Subcutaneous abdominal adipose tissue (tissue), 5 donors: ENCODE data around the gene MYH14.

ENCODE experiments used
- H3K27ac ChIP-seq: one replicate; pipeline ENCODE4 v1.7.0; 2013; ENCODE audit warnings: low read depth, mild to moderate bottlenecking, inconsistent platforms, low read length, moderate library complexity
- H3K27me3 ChIP-seq, 5 donors: one replicate each; pipeline ENCODE4 v1.7.0; 2013; ENCODE audit warnings: low read length in 5 of 5, inconsistent platforms in 1 of 5; ENCODE audit not compliant: control insufficient read depth in 5 of 5, insufficient read depth in 4 of 5
- H3K36me3 ChIP-seq, 5 donors: one replicate each; pipeline ENCODE4 v1.7.0; 2013; ENCODE audit warnings: low read length in 5 of 5; ENCODE audit not compliant: control insufficient read depth in 5 of 5, insufficient read depth in 5 of 5
- H3K4me1 ChIP-seq, 5 donors: one replicate each; pipeline ENCODE4 v1.7.0; 2013; ENCODE audit warnings: low read length in 5 of 5, mild to moderate bottlenecking in 3 of 5, moderate library complexity in 1 of 5; ENCODE audit not compliant: control insufficient read depth in 5 of 5, insufficient read depth in 5 of 5
- H3K4me3 ChIP-seq, 5 donors: one replicate each; pipeline ENCODE4 v1.7.0; 2013; ENCODE audit warnings: low read length in 5 of 5, low read depth in 1 of 5
- H3K9ac ChIP-seq, 5 donors: one replicate each; pipeline ENCODE4 v1.7.0; 2013; ENCODE audit warnings: low read length in 5 of 5, mild to moderate bottlenecking in 4 of 5, moderate library complexity in 3 of 5
- H3K9me3 ChIP-seq, 5 donors: one replicate each; pipeline ENCODE4 v1.7.0; 2013; ENCODE audit warnings: low read length in 5 of 5; ENCODE audit not compliant: control insufficient read depth in 5 of 5
- donor health status: healthy.
- donor health status: healthy.
- donor health status: healthy.
- donor health status: healthy.
- donor health status: healthy.

The MYH14 gene

DNA sequence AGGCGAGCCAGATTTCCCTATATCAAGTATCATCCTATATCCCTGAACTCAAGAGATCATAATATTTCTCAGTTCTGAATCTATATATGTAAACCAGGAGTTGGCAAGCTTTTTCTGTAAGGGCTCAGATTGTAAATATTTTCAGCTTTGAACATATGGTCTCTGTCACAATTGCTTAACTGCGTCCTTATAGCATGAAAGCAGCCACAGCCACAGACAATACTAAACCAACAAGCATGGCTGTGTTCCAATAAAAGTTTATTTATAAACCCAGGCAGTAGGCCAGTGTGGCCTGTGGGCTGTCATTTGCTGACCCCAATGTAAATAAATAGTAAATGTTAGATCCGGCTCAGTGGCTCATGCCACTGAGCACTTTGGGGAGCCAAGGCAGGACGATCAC, 12.2 kb upstream of the MYH14 start:
- Histone ChIP-seq H3K9ac (no peak overlapping the region), H3K36me3 (no peaks in the 10 kb centered on the region), H3K4me1 (no peaks in the 10 kb centered on the region), H3K4me3 (no peak overlapping the region), H3K9me3 (no peaks in the 10 kb centered on the region), H3K27me3 (peaks cover 0 to 14% (median 5%) of the 10 kb centered on the region in 5 donors), H3K27ac (no peak overlapping the region)

- Histone ChIP-seq H3K36me3 (no peaks in the 10 kb centered on the region), H3K27ac (no peak overlapping the region), H3K4me1 (no peaks in the 10 kb centered on the region), H3K9me3 (no peaks in the 10 kb centered on the region), H3K9ac (no peak overlapping the region), H3K27me3 (peaks cover 0 to 14% (median 5%) of the 10 kb centered on the region in 5 donors), H3K4me3 (no peak overlapping the region)
These were observed 10.8 kb upstream of the MYH14 start for GRCh38 chr19:50192463-50193211.

- Histone ChIP-seq H3K36me3 (no peaks in the 10 kb centered on the region), H3K27me3 (peaks cover 0 to 7% (median 4%) of the 10 kb centered on the region in 5 donors), H3K27ac (no peak overlapping the region)
These were observed 8.2 kb upstream of the MYH14 start for GRCh38 chr19:50195224-50195623.

DNA sequence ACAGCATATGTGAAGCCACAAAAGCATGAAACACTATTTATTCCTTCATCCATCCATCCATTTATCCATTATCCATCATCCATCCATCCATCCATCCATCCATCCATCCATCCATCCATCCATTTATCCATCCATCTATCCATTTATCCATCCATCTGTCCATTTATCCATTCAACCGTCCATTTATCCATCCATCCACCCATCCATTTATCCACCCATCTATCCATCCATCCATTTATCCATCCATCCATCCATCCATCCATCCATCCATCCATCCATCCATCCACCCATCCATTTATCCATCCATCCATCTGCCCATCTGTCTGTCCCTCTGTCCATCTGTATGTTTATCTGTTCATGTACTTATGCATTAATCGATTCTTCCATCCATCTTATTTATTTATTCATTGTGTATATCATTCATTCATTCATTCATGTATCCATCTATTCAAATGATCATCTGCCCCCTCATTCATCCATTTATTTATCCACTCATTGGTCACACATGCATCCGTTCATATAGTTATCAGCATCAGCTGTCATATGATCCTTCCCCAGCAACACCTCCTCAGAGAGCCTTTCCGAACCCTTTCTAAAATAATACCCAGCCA, 7.0 kb upstream of the MYH14 start:
- no peaks in the 10 kb centered on the region for H3K36me3 ChIP-seq
- H3K4me1 ChIP-seq = peaks cover 6 to 14% (median 13%) of the 10 kb centered on the region in 5 donors
- H3K9me3 ChIP-seq = no peaks in the 10 kb centered on the region
- H3K27ac ChIP-seq = no peak overlapping the region
- no peak overlapping the region for H3K9ac ChIP-seq
- H3K4me3 ChIP-seq = no peak overlapping the region
- H3K27me3 ChIP-seq = peaks cover 0 to 9% (median 3%) of the 10 kb centered on the region in 5 donors

More at GRCh38 chr19:50195224-50195623, 8.2 kb upstream of the MYH14 start:
- no peak overlapping the region for H3K4me3 ChIP-seq
- H3K9ac ChIP-seq = no peak overlapping the region
- H3K4me1 ChIP-seq = peaks cover 6 to 14% (median 13%) of the 10 kb centered on the region in 5 donors
- no peaks in the 10 kb centered on the region for H3K9me3 ChIP-seq

DNA sequence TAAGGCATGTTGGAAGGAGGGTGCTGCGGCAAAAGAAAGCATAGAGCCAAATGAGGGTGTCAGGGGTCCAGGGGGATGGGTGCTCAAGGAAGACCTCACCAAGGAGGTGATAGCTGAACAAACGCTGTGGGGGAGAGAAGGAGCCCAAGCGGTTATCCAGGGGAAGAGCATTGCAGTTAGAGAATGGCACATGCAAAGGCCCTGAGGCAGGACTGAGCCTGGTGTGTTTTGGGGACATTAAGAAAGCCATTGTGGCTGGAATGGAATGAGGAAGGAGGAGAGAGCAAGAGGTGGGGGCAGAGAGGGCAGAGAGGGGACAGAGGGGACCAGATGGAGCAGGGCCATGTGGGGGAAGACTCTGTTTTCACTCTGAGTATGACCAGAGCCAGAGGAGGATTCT, 6.1 kb upstream of the MYH14 start:
- Histone ChIP-seq H3K27me3 (peaks cover 0 to 9% (median 3%) of the 10 kb centered on the region in 5 donors), H3K4me3 (no peak overlapping the region), H3K9ac (no peak overlapping the region), H3K27ac (no peak overlapping the region), H3K9me3 (no peaks in the 10 kb centered on the region), H3K4me1 (peaks cover 6 to 14% (median 13%) of the 10 kb centered on the region in 5 donors), H3K36me3 (no peaks in the 10 kb centered on the region)

- no peak overlapping the region for H3K9ac ChIP-seq
These were observed 4.8 kb upstream of the MYH14 start for GRCh38 chr19:50198431-50199258.

GRCh38 chr19:50199259-50199555, 4.2 kb upstream of the MYH14 start:
- H3K27ac ChIP-seq = no peak overlapping the region

More at GRCh38 chr19:50198431-50199258, 4.8 kb upstream of the MYH14 start:
- H3K4me3 ChIP-seq = peak overlapping the region in 1 of 5 donors; percentile 21
- no peaks in the 10 kb centered on the region for H3K36me3 ChIP-seq
- H3K27ac ChIP-seq = no peak overlapping the region
- peaks cover 6 to 25% (median 18%) of the 10 kb centered on the region in 5 donors for H3K4me1 ChIP-seq
- peaks cover 0 to 9% (median 8%) of the 10 kb centered on the region in 5 donors for H3K27me3 ChIP-seq
- no peaks in the 10 kb centered on the region for H3K9me3 ChIP-seq

GRCh38 chr19:50202386-50202785, 1.0 kb upstream of the MYH14 start:
- peaks cover 0 to 26% (median 15%) of the 10 kb centered on the region in 5 donors for H3K27me3 ChIP-seq
- H3K27ac ChIP-seq = no peak overlapping the region

More at GRCh38 chr19:50199259-50199555, 4.2 kb upstream of the MYH14 start:
- no peak overlapping the region for H3K9ac ChIP-seq
- H3K27me3 ChIP-seq = peaks cover 0 to 14% (median 9%) of the 10 kb centered on the region in 5 donors
- H3K4me1 ChIP-seq = peaks cover 6 to 30% (median 24%) of the 10 kb centered on the region in 5 donors
- no peaks in the 10 kb centered on the region for H3K9me3 ChIP-seq
- H3K36me3 ChIP-seq = no peaks in the 10 kb centered on the region
- no peak overlapping the region for H3K4me3 ChIP-seq

GRCh38 chr19:50202962-50203280, 501 bp upstream of the MYH14 start:
- Histone ChIP-seq H3K4me3 (peak overlapping the region in 4 of 5 donors; percentile 18 to 60 (median 36)), H3K36me3 (no peaks in the 10 kb centered on the region), H3K9me3 (no peaks in the 10 kb centered on the region), H3K27me3 (peaks cover 0 to 26% (median 15%) of the 10 kb centered on the region in 5 donors), H3K4me1 (peaks cover 10 to 48% (median 40%) of the 10 kb centered on the region in 5 donors), H3K27ac (no peak overlapping the region), H3K9ac (peak overlapping the region in 2 of 5 donors; percentile 48 to 72)

More at GRCh38 chr19:50202386-50202785, 1.0 kb upstream of the MYH14 start:
- Histone ChIP-seq H3K36me3 (no peaks in the 10 kb centered on the region), H3K4me1 (peaks cover 10 to 48% (median 40%) of the 10 kb centered on the region in 5 donors), H3K4me3 (no peak overlapping the region), H3K9me3 (no peaks in the 10 kb centered on the region), H3K9ac (no peak overlapping the region)
